IPS-15b (cell line): ENCODE data around the gene PRKAR1A.
"Not testable (repeated sequence)": the region's sequence is repeated elsewhere in the genome, so short reads cannot be mapped to it uniquely, and the experiment has no call there.

Source experiments
- H3K27me3 ChIP-seq: one replicate; pipeline ENCODE4 v1.6.1; 2013; ENCODE audit warnings: low read length; ENCODE audit not compliant: control insufficient read depth, insufficient read depth
- H3K36me3 ChIP-seq: one replicate; pipeline ENCODE4 v1.6.1; 2013; ENCODE audit warnings: low read length; ENCODE audit not compliant: control insufficient read depth, insufficient read depth
- H3K4me1 ChIP-seq: one replicate; pipeline ENCODE4 v1.6.1; 2013; ENCODE audit warnings: mild to moderate bottlenecking, low read length; ENCODE audit not compliant: control insufficient read depth, insufficient read depth
- H3K4me3 ChIP-seq: one replicate; pipeline ENCODE4 v1.5.1; 2013; ENCODE audit warnings: low read depth, low read length
- H3K9ac ChIP-seq: one replicate; pipeline ENCODE4 v1.6.1; 2013; ENCODE audit warnings: low read depth, mild to moderate bottlenecking, low read length
- H3K9me3 ChIP-seq: one replicate; pipeline ENCODE4 v1.6.1; 2013; ENCODE audit warnings: mild to moderate bottlenecking, low read length; ENCODE audit not compliant: control insufficient read depth, insufficient read depth

The PRKAR1A gene

GRCh38 chr17:68513932-68514331, 1.7 kb downstream of the PRKAR1A start:
- peaks cover 14% of the 10 kb centered on the region for H3K36me3 ChIP-seq
- H3K27me3 ChIP-seq: no peaks in the 10 kb centered on the region
- H3K9me3 ChIP-seq: peaks cover 6% of the 10 kb centered on the region
- H3K4me3 ChIP-seq: peak overlapping the region; percentile 98
- peaks cover 4% of the 10 kb centered on the region for H3K4me1 ChIP-seq
- no peak overlapping the region for H3K9ac ChIP-seq

GRCh38 chr17:68514831-68515635, 2.8 kb downstream of the PRKAR1A start:
- Histone ChIP-seq H3K4me3 (peak overlapping the region; percentile 26), H3K4me1 (peaks cover 4% of the 10 kb centered on the region), H3K36me3 (peaks cover 14% of the 10 kb centered on the region), H3K9me3 (peaks cover 6% of the 10 kb centered on the region), H3K27me3 (no peaks in the 10 kb centered on the region), H3K9ac (no peak overlapping the region)

- H3K36me3 ChIP-seq: peaks cover 14% of the 10 kb centered on the region
- no peak overlapping the region for H3K4me3 ChIP-seq
- peaks cover 6% of the 10 kb centered on the region for H3K9me3 ChIP-seq
- no peak overlapping the region for H3K9ac ChIP-seq
- no peaks in the 10 kb centered on the region for H3K27me3 ChIP-seq
- peaks cover 4% of the 10 kb centered on the region for H3K4me1 ChIP-seq
Observed at GRCh38 chr17:68516732-68517131, 4.5 kb downstream of the PRKAR1A start.

GRCh38 chr17:68517605-68518004, 5.4 kb downstream of the PRKAR1A start:
- H3K36me3 ChIP-seq: peaks cover 17% of the 10 kb centered on the region
- not testable (repeated sequence) for H3K4me3 ChIP-seq, H3K9me3 ChIP-seq, H3K4me1 ChIP-seq, H3K9ac ChIP-seq, H3K27me3 ChIP-seq

GRCh38 chr17:68518063-68518815, 6.0 kb downstream of the PRKAR1A start:
- H3K4me3 ChIP-seq: no peak overlapping the region
- no peak overlapping the region for H3K9ac ChIP-seq
- H3K9me3 ChIP-seq: peaks cover 6% of the 10 kb centered on the region
- peaks cover 4% of the 10 kb centered on the region for H3K4me1 ChIP-seq
- peaks cover 21% of the 10 kb centered on the region for H3K36me3 ChIP-seq
- H3K27me3 ChIP-seq: no peaks in the 10 kb centered on the region

- H3K4me3 ChIP-seq, H3K9ac ChIP-seq, H3K27me3 ChIP-seq, H3K4me1 ChIP-seq, H3K9me3 ChIP-seq: not testable (repeated sequence)
- H3K36me3 ChIP-seq: peaks cover 26% of the 10 kb centered on the region
Observed at GRCh38 chr17:68519051-68519450, 6.8 kb downstream of the PRKAR1A start.

GRCh38 chr17:68519911-68520310, 7.7 kb downstream of the PRKAR1A start:
- H3K4me3 ChIP-seq: no peak overlapping the region
- H3K36me3 ChIP-seq: peaks cover 26% of the 10 kb centered on the region
- H3K9me3 ChIP-seq: peaks cover 6% of the 10 kb centered on the region
- H3K4me1 ChIP-seq: no peaks in the 10 kb centered on the region
- no peaks in the 10 kb centered on the region for H3K27me3 ChIP-seq
- no peak overlapping the region for H3K9ac ChIP-seq

GRCh38 chr17:68522266-68522665, 10.0 kb downstream of the PRKAR1A start:
- peaks cover 6% of the 10 kb centered on the region for H3K9me3 ChIP-seq
- no peak overlapping the region for H3K4me3 ChIP-seq
- H3K27me3 ChIP-seq: no peaks in the 10 kb centered on the region
- no peak overlapping the region for H3K9ac ChIP-seq
- peaks cover 9% of the 10 kb centered on the region for H3K4me1 ChIP-seq
- H3K36me3 ChIP-seq: peaks cover 25% of the 10 kb centered on the region

GRCh38 chr17:68526548-68526947, 14.3 kb downstream of the PRKAR1A start:
- Histone ChIP-seq H3K4me3 (no peak overlapping the region), H3K9ac (no peak overlapping the region), H3K4me1 (peaks cover 19% of the 10 kb centered on the region), H3K36me3 (peaks cover 19% of the 10 kb centered on the region), H3K9me3 (no peaks in the 10 kb centered on the region), H3K27me3 (no peaks in the 10 kb centered on the region)

- Histone ChIP-seq H3K9ac (no peak overlapping the region), H3K9me3 (no peaks in the 10 kb centered on the region), H3K27me3 (no peaks in the 10 kb centered on the region), H3K4me1 (peaks cover 19% of the 10 kb centered on the region), H3K36me3 (peaks cover 18% of the 10 kb centered on the region), H3K4me3 (no peak overlapping the region)
Observed at GRCh38 chr17:68527314-68527713, 15.1 kb downstream of the PRKAR1A start.

- Histone ChIP-seq H3K9me3 (no peaks in the 10 kb centered on the region), H3K4me1 (peaks cover 19% of the 10 kb centered on the region), H3K9ac (no peak overlapping the region), H3K36me3 (peaks cover 10% of the 10 kb centered on the region), H3K27me3 (no peaks in the 10 kb centered on the region), H3K4me3 (no peak overlapping the region)
Observed at GRCh38 chr17:68531252-68531651, 19.0 kb downstream of the PRKAR1A start.

GRCh38 chr17:68532826-68533225, 20.6 kb downstream of the PRKAR1A start:
- Histone ChIP-seq H3K27me3 (no peaks in the 10 kb centered on the region), H3K36me3 (peaks cover 18% of the 10 kb centered on the region), H3K9me3 (no peaks in the 10 kb centered on the region), H3K9ac (no peak overlapping the region), H3K4me1 (peaks cover 8% of the 10 kb centered on the region), H3K4me3 (no peak overlapping the region)
